ENCODE results near the gene TMEM11. TPM values are rescaled to one million over a fixed set of nuclear protein-coding genes. Genes with fewer than 3 reads are reported as not detected.
A peak's percentile ranks its signal among the peaks of the same experiment; 100 is the strongest.

Gene TMEM11
- total RNA-seq, 1 experiment from 2014 or later = 32.5 TPM

DNA sequence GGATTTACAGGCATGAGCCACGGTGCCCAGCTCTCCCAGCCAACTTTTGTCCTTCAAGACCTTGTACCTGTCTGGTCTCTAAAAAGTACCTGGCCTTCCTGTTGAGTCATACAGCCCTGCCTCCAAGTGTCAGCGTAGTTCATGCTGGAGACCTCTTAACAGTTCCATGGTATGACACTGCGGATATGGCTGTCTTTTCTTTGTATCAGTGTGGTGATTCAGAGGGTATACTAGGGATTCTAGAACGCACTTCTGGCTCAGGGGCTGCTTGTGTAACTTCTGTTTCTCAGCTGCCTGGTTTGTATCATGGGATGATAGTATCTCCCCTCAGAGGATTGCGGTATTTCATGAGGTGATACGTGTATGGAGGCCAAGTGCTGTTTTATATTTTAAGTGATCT lies 2.0 kb upstream of the TMEM11 start:
- Histone ChIP-seq H3K18ac (ENCODE audit: insufficient read length, low read depth, low read length) (no peak overlapping the region), H3K4me1 (ENCODE audit: insufficient read depth, low read length) (peaks cover 2% of the 10 kb centered on the region; the same call in 1 of the 2 replicates), H2BK5ac (ENCODE audit: insufficient read length, low read length) (no peak overlapping the region), H3K23me2 (ENCODE audit: insufficient read length, low read depth, low read length, poor library complexity, severe bottlenecking) (peaks cover 17% of the 10 kb centered on the region), H3K79me1 (ENCODE audit: insufficient read depth, low read depth, low read length, poor library complexity, severe bottlenecking) (no peaks in the 10 kb centered on the region), H3K27me3 (ENCODE audit: insufficient read depth, low read length) (no peaks in the 10 kb centered on the region), H4K5ac (ENCODE audit: insufficient read length, low read depth, low read length) (no peak overlapping the region), H3K14ac (ENCODE audit: insufficient read depth, low read length) (no peak overlapping the region), H2BK15ac (ENCODE audit: low read depth, low read length) (no peak overlapping the region), H2AK5ac (ENCODE audit: insufficient read length, low read length) (no peak overlapping the region), H2BK120ac (ENCODE audit: low read depth, low read length, poor library complexity, severe bottlenecking) (no peak overlapping the region), H3K9me3 (ENCODE audit: control insufficient read depth, low read depth, low read length) (no peaks in the 10 kb centered on the region), H3K56ac (ENCODE audit: insufficient read length, low read depth, low read length) (no peak overlapping the region), H4K20me1 (ENCODE audit: control insufficient read depth, insufficient read depth, insufficient read length) (peaks cover 3% of the 10 kb centered on the region), H3K4ac (ENCODE audit: low read depth, low read length) (no peak overlapping the region), H3K23ac (ENCODE audit: insufficient read length, low read depth, low read length) (no peak overlapping the region), H4K91ac (ENCODE audit: insufficient read length, low read depth, low read length) (no peak overlapping the region), H3K9ac (ENCODE audit: extremely low read depth, insufficient read length, low read length) (no peak overlapping the region), H3K4me2 (ENCODE audit: insufficient read depth, insufficient read length, low read length) (no peak overlapping the region), H3K27ac (ENCODE audit: insufficient read length, low read depth, low read length) (no peak overlapping the region), H2BK20ac (ENCODE audit: low read depth, low read length, poor library complexity, severe bottlenecking) (no peak overlapping the region), H2BK12ac (ENCODE audit: insufficient read length, low read depth, low read length) (no peak overlapping the region), H3T11ph (ENCODE audit: low read length) (no peak overlapping the region), H2AFZ (ENCODE audit: low read length) (no peak overlapping the region), H3K79me2 (ENCODE audit: insufficient read depth, low read length) (peaks cover 26% of the 10 kb centered on the region), H4K8ac (replicated peaks; ENCODE audit: insufficient read length, low read depth, low read length) (no peak overlapping the region)
- H3K36me3 Mint-ChIP-seq (ENCODE audit: insufficient read depth in 1 of 3, low read depth in 3 of 3) = peaks cover 0 to 4% (median 0%) of the 10 kb centered on the region in 3 experiments; a peak in 1 of 7 replicates
- H3K4me3 Mint-ChIP-seq = peak overlapping the region; percentile 67 to 93
- H3K9me3 Mint-ChIP-seq = no peaks in the 10 kb centered on the region
- WGBS (ENCODE audit: extremely low coverage, insufficient read length, low lambda C conversion rate) = no CpG with 5 or more reads among the region's 6 CpGs
- H3K27ac Mint-ChIP-seq = peak overlapping the region in 1 of 3 experiments; percentile 44; a peak in 2 of 7 replicates
- TF ChIP-seq, protein P1, sequence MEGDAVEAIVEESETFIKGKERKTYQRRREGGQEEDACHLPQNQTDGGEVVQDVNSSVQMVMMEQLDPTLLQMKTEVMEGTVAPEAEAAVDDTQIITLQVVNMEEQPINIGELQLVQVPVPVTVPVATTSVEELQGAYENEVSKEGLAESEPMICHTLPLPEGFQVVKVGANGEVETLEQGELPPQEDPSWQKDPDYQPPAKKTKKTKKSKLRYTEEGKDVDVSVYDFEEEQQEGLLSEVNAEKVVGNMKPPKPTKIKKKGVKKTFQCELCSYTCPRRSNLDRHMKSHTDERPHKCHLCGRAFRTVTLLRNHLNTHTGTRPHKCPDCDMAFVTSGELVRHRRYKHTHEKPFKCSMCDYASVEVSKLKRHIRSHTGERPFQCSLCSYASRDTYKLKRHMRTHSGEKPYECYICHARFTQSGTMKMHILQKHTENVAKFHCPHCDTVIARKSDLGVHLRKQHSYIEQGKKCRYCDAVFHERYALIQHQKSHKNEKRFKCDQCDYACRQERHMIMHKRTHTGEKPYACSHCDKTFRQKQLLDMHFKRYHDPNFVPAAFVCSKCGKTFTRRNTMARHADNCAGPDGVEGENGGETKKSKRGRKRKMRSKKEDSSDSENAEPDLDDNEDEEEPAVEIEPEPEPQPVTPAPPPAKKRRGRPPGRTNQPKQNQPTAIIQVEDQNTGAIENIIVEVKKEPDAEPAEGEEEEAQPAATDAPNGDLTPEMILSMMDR (conservative IDR thresholded peaks at IDR 0.05) = no peak
- H3K4me1 Mint-ChIP-seq = peaks cover 44 to 46% of the 10 kb centered on the region in 2 experiments
- H3K27me3 Mint-ChIP-seq (ENCODE audit: low read depth) = no peaks in the 10 kb centered on the region
- DNase-seq = no peak
